ENCODE measurements around the gene NOP53. TPM values are rescaled to one million over a fixed set of nuclear protein-coding genes. Genes with fewer than 3 reads are reported as not detected.

NOP53 gene
- total RNA-seq (2021; fragmentation: NEBNext Ultra II Directional; extraction: Animal tissue kit (Norgen Biotek cat#: 25700)) (245 and 262 TPM in 2 replicates), polyA plus RNA-seq (2011; rRNA removed) (107 and 220 TPM in 2 replicates), polyA minus RNA-seq (2011; rRNA and poly(A)+ RNA removed) (54.9 and 63.7 TPM in 2 replicates)
- polyA plus RNA-seq (2011; cell fraction: cytosol; rRNA removed) = 290 TPM
- 223 TPM for polyA plus RNA-seq (2011; cell fraction: nucleus; rRNA removed)
- 377 to 540 TPM (median 444 TPM) in 4 replicates for polyA plus RNA-seq (2012, experiment 1 of 2)
- polyA plus RNA-seq (2012, experiment 2 of 2) = 373 TPM
- 261 TPM for polyA plus RNA-seq (2013, experiment 1 of 2)
- polyA plus RNA-seq (2013, experiment 2 of 2) = 273 TPM
- 173 TPM for polyA minus RNA-seq (2011; cell fraction: cytosol; rRNA and poly(A)+ RNA removed)
- 99.3 TPM for polyA minus RNA-seq (2011; cell fraction: nucleus; rRNA and poly(A)+ RNA removed)
- long read RNA-seq, experiment 1, transcript NOP53-203 (6 exons, 876 nt) = minor isoform, 6 of 75 reads
- long read RNA-seq, experiment 1, transcript NOP53-201 (13 exons, 1,528 nt) = major isoform, 27 of 75 reads
- long read RNA-seq, experiment 1, partial matches to known transcripts = 39 of 75 reads
- long read RNA-seq, experiment 1, other reads (novel, unspliced or antisense) = 3 of 75 reads
- long read RNA-seq, experiment 2, partial matches to known transcripts = 1 of 1 reads
- long read RNA-seq, experiment 2, other reads (novel, unspliced or antisense) = 0 of 1 reads

GRCh38 chr19:47745010-47745901 lies at the start of gene NOP53:
NOP53 (plus strand) TSS chr19:47745546; CDS start chr19:47745560, 14 bp downstream.
- 8% methylated on average over 36 of the region's 53 CpGs; no CpG with 5 or more reads in 1 of the 2 experiments for WGBS, 2 experiments (ENCODE audit: extremely low coverage in 1 of 2, insufficient coverage in 1 of 2, insufficient read length in 1 of 2, insufficient replicate concordance in 2 of 2, low coverage in 1 of 2, low lambda C conversion rate in 2 of 2, missing lambda C conversion rate in 1 of 2)
- Histone ChIP-seq H3K79me2 (ENCODE audit: control insufficient read depth in 1 of 2, insufficient read depth in 2 of 2, low read length in 2 of 2) (peaks cover 3 to 37% of the 10 kb centered on the region in 2 experiments; a peak in 3 of 4 replicates), H3K4me1 (replicated peaks in 1 of 4; ENCODE audit: control insufficient read depth in 3 of 4, insufficient read depth in 4 of 4, low read length in 3 of 4) (peaks cover 0 to 15% (median 4%) of the 10 kb centered on the region in 4 experiments; a peak in 4 of 7 replicates), H3K4ac (replicated peaks; ENCODE audit: insufficient read length, low read depth, low read length) (peak within 1 kb of the TSS; percentile 84), H4K8ac (ENCODE audit: extremely low read depth, insufficient read depth, low read length) (peak within 1 kb of the TSS; percentile 100), H3K18ac (ENCODE audit: extremely low read depth, low read length) (peak within 1 kb of the TSS; percentile 85), H3K56ac (replicated peaks; ENCODE audit: insufficient read length, low read depth, low read length) (peak within 1 kb of the TSS; percentile 93), H3K9ac (replicated peaks in 1 of 4; ENCODE audit: extremely low read depth in 1 of 4, low read depth in 3 of 4, low read length in 3 of 4) (peak within 1 kb of the TSS; percentile 73 to 97 (median 92)), H3K79me1 (ENCODE audit: low read depth, low read length) (peaks cover 7% of the 10 kb centered on the region; the same call in 1 of the 2 replicates), H2AFZ (ENCODE audit: low read length) (no peak within 1 kb of the TSS), H4K20me1 (replicated peaks in 1 of 2; ENCODE audit: control insufficient read depth in 1 of 2, insufficient read depth in 2 of 2, low read length in 2 of 2) (peaks cover 4 to 10% of the 10 kb centered on the region in 2 experiments), H2AK5ac (ENCODE audit: low read depth, low read length) (peak within 1 kb of the TSS; percentile 44; the same call in 1 of the 2 replicates), H3K4me3 (ENCODE audit: extremely low read depth in 1 of 4, insufficient read depth in 2 of 4, low read depth in 3 of 4, low read length in 4 of 4) (peak within 1 kb of the TSS; percentile 66 to 92 (median 80)), H3K23me2 (ENCODE audit: low read depth, low read length) (peaks cover 7% of the 10 kb centered on the region; the same call in 1 of the 2 replicates), H3K36me3 (ENCODE audit: control insufficient read depth in 2 of 4, insufficient read depth in 4 of 4, low read length in 3 of 4) (peaks cover 19 to 31% (median 29%) of the 10 kb centered on the region in 4 experiments; a peak in 7 of 8 replicates), H2BK20ac (ENCODE audit: low read length) (no peak within 1 kb of the TSS), H2BK5ac (ENCODE audit: low read depth, low read length) (peak within 1 kb of the TSS; percentile 71), H2BK15ac (ENCODE audit: low read length) (no peak within 1 kb of the TSS), H2BK12ac (ENCODE audit: low read depth, low read length) (0 out of 2 replicates have a peak within 1 kb of the TSS, but pooled peaks have one; percentile 60), H3K4me2 (ENCODE audit: insufficient read depth in 1 of 2, low read depth in 2 of 2, low read length in 2 of 2) (peak within 1 kb of the TSS; percentile 51 to 58), H4K91ac (replicated peaks; ENCODE audit: insufficient read length, low read length) (peak within 1 kb of the TSS; percentile 88), H3K27me3 (replicated peaks in 1 of 4; ENCODE audit: control insufficient read depth in 3 of 4, extremely low read depth in 1 of 4, insufficient read depth in 3 of 4, low read length in 3 of 4) (no peaks in the 10 kb centered on the region), H2BK120ac (replicated peaks; ENCODE audit: low read depth, low read length) (peak within 1 kb of the TSS; percentile 54), H4K5ac (ENCODE audit: insufficient read length, low read depth, low read length) (peak within 1 kb of the TSS; percentile 91), H3K23ac (ENCODE audit: insufficient read length) (no peak within 1 kb of the TSS), H3K9me3 (ENCODE audit: insufficient read depth in 2 of 2, low read depth in 1 of 2, low read length in 1 of 2) (no peaks in the 10 kb centered on the region), H3K14ac (ENCODE audit: insufficient read length) (no peak within 1 kb of the TSS), H3K27ac (ENCODE audit: low read depth, low read length) (peak within 1 kb of the TSS; percentile 97)
- ChIA-PET POLR2A (ENCODE audit: partially characterized antibody) (interaction anchor here (0.6 to 11.1 kb wide), 26 partner anchors 10 to 445 kb away, joined by 3 to 204 read pairs (median 5); partner anchors contain the start of genes EHD2 and KPTN), CTCF (ENCODE audit: partially characterized antibody) (interaction anchor here (0.8 to 4.5 kb wide), 10 partner anchors 9 to 235 kb away, joined by 3 to 51 read pairs (median 4); partner anchors contain the start of gene EHD2)
- peak; percentile 96 to 98 for DNase-seq (ENCODE audit: low read depth in 1 of 2, low spot score in 2 of 2)
- FAIRE-seq = no peak
- TF ChIP-seq POLR2A (IDR thresholded peaks at IDR 0.05; ENCODE audit: control extremely low read depth in 1 of 2, low read depth in 2 of 2, low read length in 2 of 2) (peak; percentile 94 to 97), SAP30 (IDR thresholded peaks at IDR 0.05; ENCODE audit: insufficient read depth, insufficient replicate concordance, low read length) (peak; percentile 93), KDM4A (IDR thresholded peaks at IDR 0.05; ENCODE audit: low read depth, low read length, severe bottlenecking) (peak; percentile 68), BRCA1 (IDR thresholded peaks at IDR 0.05; ENCODE audit: low read depth, low read length) (no peak), ATF3 (IDR thresholded peaks at IDR 0.05; ENCODE audit: insufficient read depth, low read depth, low read length) (no peak), GTF2F1 (IDR thresholded peaks at IDR 0.05; ENCODE audit: borderline replicate concordance, low read depth, low read length) (peak; percentile 90; the same call in 1 of the 2 replicates)
